ENCODE measurements around the gene KNTC1.
A peak's percentile ranks its signal among the peaks of the same experiment; 100 is the strongest.
"Not testable (repeated sequence)": the region's sequence is repeated elsewhere in the genome, so short reads cannot be mapped to it uniquely, and the experiment has no call there.

KNTC1 gene

DNA sequence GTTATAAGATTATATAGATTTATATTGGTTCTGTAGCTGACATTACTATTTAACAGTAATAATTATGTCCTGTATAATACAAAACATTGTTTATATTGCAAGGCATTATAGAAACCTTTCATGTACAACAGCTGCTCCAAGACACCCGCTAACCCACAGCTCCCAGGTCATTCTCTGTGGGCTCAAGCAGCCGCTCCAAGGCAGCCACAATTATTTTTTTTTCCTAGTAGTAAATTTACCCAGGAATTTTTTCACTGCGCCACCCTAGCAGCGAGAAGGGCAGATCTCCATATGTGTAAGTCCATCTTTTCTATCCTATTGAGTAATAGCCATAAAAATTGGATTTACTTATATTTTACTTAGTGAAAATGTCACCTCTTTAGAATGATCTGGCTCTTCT lies 36.3 kb downstream of the KNTC1 start:
- DNase-seq: no peak

DNA sequence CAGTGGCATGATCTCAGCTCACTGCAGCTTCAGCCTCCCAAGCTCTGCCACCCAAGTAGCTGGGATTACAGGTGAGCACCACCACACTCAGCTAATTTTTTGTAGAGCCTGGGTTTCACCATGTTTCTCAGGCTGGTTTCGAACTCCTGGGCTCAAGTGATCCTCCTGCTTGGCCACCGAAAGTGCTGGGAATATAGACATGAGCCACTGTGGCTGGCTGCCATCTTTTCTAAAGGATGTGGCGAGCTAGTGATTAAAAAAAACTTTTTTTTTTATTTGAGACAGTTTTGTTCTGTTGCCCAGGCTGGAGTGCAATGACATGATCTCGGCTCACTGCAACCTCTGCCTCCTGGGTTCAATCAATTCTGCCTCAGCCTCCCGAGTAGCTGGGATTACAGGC lies 39.8 kb downstream of the KNTC1 start:
- not testable (repeated sequence) for DNase-seq

DNA sequence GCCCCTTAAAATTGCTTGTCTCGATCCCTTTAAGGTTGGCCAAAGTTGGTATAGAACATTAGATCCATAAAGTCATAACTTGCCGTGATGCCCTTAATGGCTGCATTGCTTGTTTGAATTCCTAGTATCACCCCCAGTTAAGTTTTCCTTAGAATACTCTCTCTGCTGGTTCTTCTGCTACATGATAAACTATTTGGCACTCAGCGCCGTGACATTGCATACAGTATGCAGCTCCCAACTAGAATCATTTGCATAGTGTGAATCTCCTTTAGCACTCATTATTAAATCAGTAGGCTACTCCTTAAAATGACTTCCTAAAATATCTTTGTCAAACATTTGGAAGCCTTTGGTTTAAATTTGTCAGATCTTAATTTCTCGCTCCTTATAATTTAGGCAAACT lies 42.2 kb downstream of the KNTC1 start:
- no peak for DNase-seq

DNA sequence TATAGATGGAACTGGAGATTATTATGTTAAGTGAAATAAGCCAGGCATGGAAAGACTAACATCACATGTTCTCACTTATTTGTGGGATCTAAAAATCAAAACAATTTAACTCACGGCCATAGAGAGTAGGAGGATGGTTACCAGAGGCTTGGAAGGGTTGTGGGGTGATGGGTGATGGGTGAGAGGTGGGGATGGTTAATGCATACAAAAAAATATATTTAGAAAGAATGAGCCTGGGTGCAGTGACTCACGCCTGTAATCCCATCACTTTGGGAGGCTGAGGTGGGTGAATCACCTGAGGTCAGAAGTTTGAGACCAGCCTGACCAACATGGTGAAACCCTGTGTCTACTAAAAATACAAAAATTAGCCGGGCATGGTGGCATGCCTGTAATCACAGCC lies 43.0 kb downstream of the KNTC1 start:
- not testable (repeated sequence) for DNase-seq

DNA sequence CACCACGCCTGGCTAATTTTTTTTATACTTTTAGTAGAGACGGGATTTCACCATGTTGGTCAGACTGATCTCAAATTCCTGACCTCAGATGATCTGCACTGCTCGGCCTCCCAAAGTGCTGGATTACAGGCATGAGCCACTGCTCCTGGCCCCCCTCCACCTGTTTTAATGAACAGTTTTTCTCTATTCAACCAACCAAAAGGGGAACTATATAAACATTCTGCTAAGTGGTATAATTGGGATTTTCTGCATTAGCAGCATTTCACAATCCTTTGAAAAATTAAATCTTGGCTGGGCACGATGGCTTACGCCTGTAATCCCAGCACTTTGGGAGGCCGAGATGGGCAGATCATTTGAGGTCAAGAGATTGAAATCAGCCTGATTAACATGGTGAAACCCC lies 44.8 kb downstream of the KNTC1 start:
- no peak for DNase-seq

DNA sequence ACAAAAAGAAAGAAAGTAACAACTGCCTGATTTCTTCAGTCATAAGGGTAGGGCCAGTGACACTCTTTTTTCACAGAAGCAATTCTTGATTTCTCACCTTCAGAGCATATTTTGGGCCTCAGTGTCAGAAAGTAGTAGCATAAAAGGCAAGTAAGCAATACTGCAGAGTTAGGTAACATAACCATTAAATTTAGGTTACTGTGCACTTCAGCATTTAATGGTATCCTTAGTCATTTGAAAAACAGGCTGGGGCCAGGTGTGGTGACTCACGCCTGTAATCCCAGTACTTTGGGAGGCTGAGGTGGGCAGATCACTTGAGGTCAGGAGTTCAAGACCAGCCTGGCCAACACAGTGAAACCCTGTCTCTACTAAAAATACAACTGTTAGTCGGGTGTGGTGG lies 56.2 kb downstream of the KNTC1 start:
- not testable (repeated sequence) for DNase-seq

DNA sequence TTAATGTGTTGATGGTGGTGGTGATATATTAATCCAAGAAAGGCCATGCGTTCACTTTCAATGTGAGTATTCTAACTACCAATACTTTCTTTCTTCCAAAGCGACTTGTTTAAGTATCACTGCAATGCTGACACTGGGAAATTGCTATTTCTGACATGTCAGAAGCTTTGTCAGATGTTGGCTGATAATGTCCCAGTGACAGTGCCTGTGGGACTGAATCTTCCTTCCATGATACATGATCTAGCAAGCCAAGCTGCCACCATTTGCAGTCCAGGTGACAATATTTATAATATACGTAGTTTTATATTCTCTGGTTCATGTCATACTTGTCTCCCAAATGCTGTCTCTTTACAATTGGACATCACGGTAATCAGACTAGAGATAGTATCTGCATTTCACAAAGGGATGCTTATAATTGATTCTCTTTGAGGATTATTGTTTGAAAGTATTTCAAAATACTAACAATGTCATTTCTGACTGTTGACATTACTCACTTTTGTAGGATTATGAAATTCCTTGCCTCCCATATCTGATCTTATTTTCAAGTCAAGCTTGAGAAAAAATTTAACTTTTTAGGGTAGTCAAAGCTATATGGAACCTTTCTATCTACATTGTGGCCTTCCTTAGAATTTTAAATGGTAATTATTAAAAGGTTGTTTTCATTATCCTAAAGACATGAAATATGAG lies 57.3 kb downstream of the KNTC1 start:
- DNase-seq: no peak

DNA sequence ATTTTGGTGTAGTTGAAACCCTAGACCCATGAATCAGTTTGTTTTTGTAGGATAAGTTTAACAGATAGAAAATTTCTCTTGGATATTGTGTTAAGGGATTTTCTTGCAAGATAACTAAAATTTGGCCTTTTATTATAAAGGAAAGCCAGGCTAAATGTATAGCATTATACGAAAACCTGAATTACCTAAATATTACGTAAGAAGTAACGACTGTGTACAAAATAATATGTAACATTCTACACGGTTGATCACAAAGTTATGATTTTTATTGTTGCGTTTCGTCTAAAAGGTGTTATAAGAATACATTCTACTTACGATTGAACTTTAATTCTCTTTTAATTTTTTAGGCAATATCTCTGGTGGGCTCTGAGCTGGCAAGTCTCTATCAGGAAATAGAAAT lies 63.9 kb downstream of the KNTC1 start:
- no peak for DNase-seq

DNA sequence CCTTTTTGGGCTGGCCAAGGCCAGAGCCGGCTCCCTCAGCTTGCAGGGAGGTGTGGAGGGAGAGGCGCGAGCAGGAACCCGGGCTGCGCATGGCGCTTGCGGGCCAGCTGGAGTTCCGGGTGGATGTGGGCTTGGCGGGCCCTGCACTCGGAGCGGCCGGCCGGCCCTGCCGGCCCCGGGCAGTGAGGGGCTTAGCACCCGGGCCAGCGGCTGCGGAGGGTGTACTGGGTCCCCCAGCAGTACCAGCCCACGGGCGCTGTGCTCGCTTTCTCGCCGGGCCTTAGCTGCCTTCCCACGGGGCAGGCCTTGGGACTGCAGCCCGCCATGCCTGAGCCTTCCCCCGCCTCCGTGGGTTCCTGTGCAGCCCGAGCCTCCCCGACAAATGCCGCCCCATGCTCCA lies 64.9 kb downstream of the KNTC1 start:
- not testable (repeated sequence) for DNase-seq

DNA sequence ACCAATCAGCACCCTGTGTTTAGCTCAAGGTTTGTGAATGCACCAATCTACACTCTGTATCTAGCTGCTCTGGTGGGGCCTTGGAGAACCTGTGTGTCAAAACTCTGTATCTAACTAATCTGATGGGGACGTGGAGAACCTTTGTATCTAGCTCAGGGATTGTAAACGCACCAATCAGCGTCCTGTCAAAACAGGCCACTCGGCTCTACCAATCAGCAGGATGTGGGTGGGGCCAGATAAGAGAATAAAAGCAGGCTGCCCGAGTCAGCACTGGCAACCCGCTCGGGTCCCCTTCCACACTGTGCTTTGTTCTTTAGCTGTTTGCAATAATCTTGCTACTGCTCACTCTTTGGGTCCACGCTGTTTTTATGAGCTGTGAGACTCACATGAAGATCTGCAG lies 65.5 kb downstream of the KNTC1 start:
- peak; percentile 21 for DNase-seq

DNA sequence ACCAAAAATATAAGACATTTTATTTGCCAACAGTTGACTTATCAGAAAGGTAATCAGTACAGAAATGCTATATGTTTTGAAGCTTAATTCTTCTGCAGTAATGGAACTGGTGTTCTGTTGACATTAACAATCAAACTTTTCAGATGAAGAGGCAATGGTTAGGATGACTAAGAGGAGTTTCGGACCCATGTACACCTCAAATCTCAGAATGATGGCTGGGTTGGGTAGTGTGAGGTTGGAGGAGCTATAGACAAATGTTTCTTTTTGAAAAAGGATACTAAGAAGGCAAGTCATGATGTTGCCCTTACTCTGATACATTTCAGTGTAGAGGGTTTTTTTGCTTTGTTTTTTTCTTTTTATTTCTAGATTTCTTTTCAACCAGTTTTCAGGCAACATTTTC lies 66.9 kb downstream of the KNTC1 start:
- DNase-seq: no peak

DNA sequence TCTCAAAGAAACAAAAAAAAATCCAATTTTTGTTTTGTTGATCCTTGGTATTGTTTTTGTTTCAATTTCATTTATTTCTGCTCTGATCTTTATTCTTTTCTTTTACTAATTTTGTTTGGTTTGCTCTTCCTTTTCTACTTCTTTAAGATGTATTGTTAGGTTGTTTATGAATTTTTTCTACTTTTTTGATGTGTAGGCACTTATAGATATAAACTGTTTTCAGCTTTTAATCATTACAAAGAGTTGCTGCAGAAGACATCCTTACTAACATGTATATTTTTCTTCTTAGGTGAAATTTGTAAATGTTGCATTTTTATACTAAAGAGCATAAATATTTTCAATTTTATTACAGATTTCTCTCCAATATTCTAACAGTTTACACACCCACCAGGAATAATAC lies 69.8 kb downstream of the KNTC1 start:
- DNase-seq: no peak

DNA sequence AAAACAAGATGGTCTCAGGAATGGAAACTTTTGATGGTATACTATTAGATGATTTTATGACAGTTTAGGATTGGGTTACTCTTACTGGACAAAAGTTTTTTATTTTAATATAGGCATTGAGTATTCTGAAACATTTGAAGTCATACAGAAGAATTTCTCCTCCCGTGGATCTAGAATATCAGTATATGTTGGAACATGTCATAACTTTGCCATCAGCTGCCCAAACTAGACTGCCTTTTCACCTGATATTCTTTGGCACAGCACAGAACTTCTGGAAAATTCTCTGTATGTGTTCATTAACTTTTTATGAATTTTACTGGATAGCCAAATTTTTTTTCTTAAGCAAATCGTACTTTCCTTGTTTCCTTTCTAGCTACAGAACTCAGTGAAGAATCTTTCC lies 75.4 kb downstream of the KNTC1 start:
- DNase-seq: no peak

DNA sequence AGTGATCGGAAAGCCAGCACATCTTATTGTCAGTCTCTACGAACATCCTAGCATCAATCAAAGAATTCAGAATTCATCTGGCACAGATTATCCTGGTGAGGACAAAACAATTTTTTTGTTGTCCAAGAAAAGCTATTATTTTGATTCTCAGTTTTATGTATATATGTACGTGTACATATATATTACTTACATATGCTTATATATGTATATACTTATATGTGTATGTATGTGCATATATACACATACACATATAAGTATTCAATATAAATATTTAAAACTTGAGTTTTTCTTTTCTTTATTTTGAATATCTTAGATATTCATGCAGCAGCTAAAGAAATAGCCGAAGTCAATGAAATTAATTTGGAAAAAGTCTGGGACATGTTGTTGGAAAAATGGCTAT lies 77.9 kb downstream of the KNTC1 start:
- no peak for DNase-seq

DNA sequence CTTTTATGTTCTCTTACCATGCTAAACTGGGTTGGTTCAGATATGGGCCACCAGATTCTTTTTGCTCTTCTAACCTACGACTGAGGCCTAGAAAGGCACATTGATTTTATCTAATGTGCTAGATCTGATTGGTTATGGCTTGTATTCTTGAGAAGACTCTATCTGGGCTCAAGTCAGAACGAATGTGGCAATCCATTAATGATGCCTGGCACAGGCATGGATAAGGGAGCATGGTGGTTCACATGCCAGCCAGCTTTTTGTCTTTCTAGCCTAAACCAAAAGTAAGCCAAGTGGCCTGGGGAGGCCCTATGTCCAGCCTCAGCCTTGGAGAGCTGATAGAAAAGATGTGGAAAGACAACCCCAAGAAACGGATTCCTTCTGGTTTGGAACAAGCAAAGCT lies 82.7 kb downstream of the KNTC1 start:
- DNase-seq: no peak

DNA sequence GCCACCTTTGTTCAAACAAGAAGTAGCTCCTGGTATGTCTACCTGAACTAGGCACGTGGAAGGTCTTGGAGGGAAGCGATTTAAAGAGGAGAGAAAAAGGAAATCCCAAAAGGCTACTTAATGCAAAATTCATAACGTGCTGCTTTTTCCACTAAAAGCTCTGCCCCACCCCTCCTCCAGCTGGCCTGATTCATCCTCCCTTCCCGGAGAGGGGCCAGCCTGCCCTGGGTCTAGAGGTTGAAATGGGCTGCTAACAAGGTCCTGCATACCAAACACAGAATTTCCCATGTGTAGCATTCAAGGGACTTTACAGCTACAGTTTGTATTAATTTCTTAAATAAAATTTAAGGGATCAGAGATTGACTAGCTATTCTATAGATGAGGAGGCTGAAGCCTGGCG lies 83.2 kb downstream of the KNTC1 start:
- no peak for DNase-seq

DNA sequence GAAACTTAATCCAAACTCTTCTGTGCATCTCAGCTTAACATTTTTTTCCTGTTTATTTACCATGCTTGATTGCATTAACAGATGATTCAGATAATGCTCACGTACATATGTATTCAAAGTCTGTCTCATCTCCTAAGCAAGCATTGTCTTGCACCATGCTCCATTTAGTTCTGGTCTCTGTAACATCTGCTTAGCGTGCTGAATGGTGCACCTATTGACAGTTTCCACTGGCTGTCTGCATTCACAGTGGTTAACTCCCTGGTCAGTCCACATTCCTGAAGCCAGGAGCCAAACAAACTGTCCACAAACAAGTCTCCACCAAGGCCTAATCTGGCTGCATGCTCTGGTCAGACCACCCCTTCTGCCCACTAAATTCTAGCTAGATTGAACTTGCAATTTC lies 83.9 kb downstream of the KNTC1 start:
- no peak for DNase-seq

DNA sequence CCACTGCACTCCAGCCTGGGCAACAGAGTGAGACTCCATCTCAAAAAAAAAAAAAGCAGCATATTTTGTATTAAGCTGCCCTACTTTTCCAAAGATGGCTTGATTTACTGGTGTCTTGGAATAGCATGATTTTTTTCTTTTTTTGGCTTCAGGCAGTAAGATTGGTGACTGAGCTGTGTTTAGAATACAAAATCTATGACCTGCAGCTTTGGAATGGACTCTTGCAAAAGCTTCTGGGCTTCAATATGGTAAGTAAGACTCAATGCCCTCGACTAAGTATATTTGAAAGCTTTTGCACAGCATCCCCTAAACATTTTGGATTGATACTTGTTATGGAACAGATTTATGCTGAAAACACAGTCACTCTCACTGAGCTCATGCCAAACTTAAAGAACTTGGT lies 87.8 kb downstream of the KNTC1 start:
- no peak for DNase-seq

DNA sequence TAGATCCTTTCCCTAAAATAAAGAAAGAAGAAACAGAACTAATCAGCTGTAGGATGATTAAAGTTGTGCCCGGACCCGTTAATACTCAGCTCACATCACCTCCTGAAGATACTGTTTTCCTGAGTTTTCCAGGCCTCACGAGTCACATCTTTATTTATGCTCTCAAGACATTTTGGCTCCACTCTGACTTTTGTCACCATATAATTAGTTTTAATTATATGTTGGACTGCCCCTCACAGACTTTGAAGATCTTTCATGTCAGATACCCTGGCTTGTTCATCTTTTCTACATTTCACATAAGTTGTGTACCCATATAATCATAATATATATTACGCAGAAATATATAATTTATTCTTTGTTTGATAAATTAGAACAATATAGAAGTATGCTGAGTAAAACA lies 88.7 kb downstream of the KNTC1 start:
- DNase-seq: no peak

DNA sequence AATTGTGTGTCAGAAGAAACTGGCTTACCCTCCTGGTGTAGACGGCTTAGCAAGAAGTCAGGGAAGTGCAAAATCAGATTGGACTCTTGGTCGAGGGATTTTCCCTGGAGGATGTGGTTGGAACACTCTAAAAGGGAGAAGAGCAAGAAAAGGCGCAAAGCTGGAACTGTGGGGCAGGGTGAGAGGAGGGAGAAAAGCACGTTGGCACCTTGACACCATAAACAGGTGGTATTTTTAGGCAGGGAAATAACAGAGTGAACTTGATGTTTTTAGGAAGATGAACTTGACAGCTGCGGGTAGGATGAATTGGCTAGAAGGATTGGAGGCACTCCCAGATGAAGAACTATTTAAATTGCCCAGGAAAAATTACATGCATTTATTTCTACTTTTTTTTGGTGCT lies 108.4 kb downstream of the KNTC1 start:
- no peak for DNase-seq

DNA sequence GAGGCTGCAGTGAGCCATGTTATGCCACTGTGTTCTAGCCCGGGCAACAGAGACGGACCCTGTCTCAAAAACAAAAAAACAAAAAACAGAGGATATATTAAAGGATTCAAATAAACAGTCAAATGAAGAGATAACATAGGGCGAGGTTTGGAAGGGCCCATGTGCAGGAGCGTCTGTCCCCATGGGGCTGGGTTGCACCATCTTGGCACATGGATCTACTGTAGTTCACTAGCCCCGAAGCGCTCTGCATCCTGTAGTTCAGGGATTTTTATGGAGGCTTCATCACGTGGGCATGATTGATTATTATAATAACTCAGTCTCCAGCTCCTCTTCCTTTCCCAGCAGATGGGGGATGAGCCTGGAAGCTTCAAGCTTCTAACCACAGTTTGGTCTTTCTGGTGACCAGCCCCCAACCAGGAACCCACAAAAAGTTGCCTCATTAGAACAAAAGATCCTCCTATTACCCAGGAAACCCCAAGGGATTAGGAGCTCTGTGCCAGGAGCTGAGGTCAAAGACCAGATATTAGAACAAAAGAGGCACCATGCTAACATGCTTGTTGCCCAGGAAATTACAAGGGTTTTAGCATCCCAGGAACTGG lies 116.3 kb downstream of the KNTC1 start:
- DNase-seq: no peak

DNA sequence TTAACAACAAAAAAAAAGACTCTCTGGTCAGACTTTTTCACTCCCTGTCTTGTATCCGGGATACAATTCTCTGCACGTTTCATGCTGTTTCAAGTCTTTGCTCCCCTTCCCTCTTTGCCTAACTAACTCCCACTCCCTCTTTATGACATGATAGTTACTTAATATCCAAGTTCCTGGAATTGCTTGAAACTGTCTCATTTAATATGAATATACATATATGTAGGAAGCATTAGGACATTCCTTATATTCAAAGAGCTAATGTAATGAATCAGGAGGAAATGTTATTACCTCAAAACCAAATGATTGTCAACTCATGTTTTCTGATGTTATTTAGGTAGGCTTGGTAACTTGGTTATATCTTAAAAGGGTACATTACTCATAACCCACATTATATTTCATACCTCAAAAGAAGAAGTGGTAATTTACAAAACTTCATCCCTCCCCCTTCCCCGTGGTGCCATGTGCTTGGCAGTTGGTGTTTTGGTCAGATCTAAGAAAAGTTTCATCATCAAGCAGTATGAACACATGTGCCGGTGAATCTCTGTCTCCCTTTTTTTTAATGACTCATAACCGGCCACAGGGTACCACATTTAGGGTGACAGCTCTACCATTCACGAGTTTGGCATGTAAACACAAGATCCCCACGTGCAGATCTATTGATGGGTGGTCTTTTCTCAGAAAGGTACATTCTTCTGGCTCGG lies 119.6 kb downstream of the KNTC1 start:
- DNase-seq: peak; percentile 56

DNA sequence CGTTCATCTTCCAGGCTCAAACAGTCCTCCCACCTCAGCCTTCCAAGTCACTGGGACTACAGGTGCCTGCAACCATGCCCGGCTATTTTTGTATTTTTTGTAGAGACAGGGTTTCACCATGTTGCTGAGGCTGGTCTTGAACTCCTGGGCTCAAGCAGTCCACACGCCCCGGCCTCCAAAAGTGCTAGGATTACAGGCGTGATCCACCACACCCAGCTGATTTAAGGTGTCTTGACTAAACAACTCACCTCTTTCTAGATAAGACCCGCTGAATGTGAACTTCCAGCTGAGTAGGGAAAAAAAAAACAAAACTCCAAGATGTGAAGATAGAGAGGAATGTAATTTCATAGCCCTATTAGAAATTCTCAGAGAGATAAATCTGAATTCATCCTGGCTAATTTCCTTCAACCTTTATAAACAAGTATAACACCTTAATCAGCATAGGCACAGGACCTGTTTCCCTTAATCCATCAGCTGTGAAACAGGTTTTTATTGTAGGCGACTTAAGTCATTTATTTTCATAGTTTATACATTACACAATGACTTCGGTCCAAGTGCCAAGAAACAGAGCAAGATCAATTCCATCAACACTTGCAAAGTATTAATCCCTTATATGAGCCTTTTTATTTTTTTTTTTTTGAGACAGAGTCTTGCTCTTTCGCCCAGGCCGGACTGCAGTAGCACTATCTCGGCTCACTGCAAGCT lies 124.6 kb downstream of the KNTC1 start:
- no peak for DNase-seq

DNA sequence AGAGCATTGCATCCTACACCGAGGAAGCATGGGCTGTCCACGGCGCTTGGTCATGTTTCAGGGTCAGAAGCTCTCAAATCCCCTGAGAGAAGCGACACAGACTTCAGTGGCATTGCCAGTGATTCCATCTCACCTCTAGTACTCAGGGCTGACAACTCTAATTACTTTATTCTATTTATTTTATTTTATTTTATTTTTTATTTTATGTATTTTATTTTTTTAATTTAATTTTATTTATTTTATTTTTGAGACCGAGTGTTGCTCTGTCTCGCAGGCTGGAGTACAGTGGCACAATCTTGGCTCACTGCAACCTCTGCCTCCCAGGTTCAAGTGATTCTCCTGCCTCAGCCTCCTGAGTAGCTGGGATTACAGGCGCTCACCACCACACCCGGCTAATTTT lies 126.2 kb downstream of the KNTC1 start:
- not testable (repeated sequence) for DNase-seq
